ENCODE measurements around the gene HOXB1.

The HOXB1 gene

GRCh38 chr17:48566717-48567116 lies 35.9 kb upstream of the HOXB1 start:
- no peak for FAIRE-seq
- TF ChIP-seq CTCF (IDR thresholded peaks at IDR 0.05; ENCODE audit: insufficient read depth, missing control alignments), result no peak
- DNase-seq (ENCODE audit: insufficient read length, low spot score), result no peak

- FAIRE-seq (no peak), DNase-seq (ENCODE audit: insufficient read length, low spot score) (no peak)
Measured at GRCh38 chr17:48565925-48566710, 35.3 kb upstream of the HOXB1 start.

GRCh38 chr17:48565022-48565554 lies 34.3 kb upstream of the HOXB1 start:
- FAIRE-seq (no peak), DNase-seq (ENCODE audit: insufficient read length, low spot score) (no peak)
- TF ChIP-seq CTCF (IDR thresholded peaks at IDR 0.05; ENCODE audit: insufficient read depth, missing control alignments), result no peak

More at GRCh38 chr17:48565925-48566710, 35.3 kb upstream of the HOXB1 start:
- TF ChIP-seq CTCF (IDR thresholded peaks at IDR 0.05; ENCODE audit: insufficient read depth, missing control alignments), result no peak

GRCh38 chr17:48564188-48565021 lies 33.6 kb upstream of the HOXB1 start:
- DNase-seq (ENCODE audit: insufficient read length, low spot score), result no peak
- no peak for FAIRE-seq
- no peak for TF ChIP-seq CTCF (IDR thresholded peaks at IDR 0.05; ENCODE audit: insufficient read depth, missing control alignments)

- FAIRE-seq (no peak), DNase-seq (ENCODE audit: insufficient read length, low spot score) (no peak)
- TF ChIP-seq CTCF (IDR thresholded peaks at IDR 0.05; ENCODE audit: insufficient read depth, missing control alignments), result no peak
Measured at GRCh38 chr17:48563867-48564187, 33.0 kb upstream of the HOXB1 start.

- no peak for FAIRE-seq
- TF ChIP-seq CTCF (IDR thresholded peaks at IDR 0.05; ENCODE audit: insufficient read depth, missing control alignments), result no peak
- no peak for DNase-seq (ENCODE audit: insufficient read length, low spot score)
Measured at GRCh38 chr17:48563385-48563838, 32.6 kb upstream of the HOXB1 start.
